GM12892 (cell line): ENCODE measurements around the gene ITGB4.

Source experiments
- POLR2A ChIP-seq: IDR thresholded peaks from 2 replicates; pipeline ENCODE4 v1.6.1; 2011; ENCODE audit warnings: low read depth, low read length, control low read depth
- POLR2AphosphoS5 ChIP-seq: IDR thresholded peaks from 2 replicates; pipeline ENCODE4 v1.6.1; 2011; ENCODE audit warnings: low read depth, low read length, control low read depth
- TAF1 ChIP-seq: IDR thresholded peaks from 2 replicates; pipeline ENCODE4 v1.6.1; 2011; ENCODE audit warnings: low read depth, mild to moderate bottlenecking, control low read depth, low read length, borderline replicate concordance

GRCh38 chr17:75681289-75681688 is 40.0 kb upstream of the ITGB4 start:
- TF ChIP-seq POLR2A (no peak), TAF1 (no peak), POLR2AphosphoS5 (no peak)
